ENCODE data around the gene SEH1L. TPM values are rescaled to one million over a fixed set of nuclear protein-coding genes. Genes with fewer than 3 reads are reported as not detected.

The SEH1L gene
- total and polyA plus RNA-seq, 4 donors, result 24.2 to 43.8 (median 26.4) TPM

GRCh38 chr18:12933327-12933726 lies 14.5 kb upstream of the SEH1L start:
- Histone ChIP-seq H3K4me3 (no peak overlapping the region), H3K27me3 (ENCODE audit: control insufficient read depth in 3 of 3, insufficient read depth in 3 of 3, low read length in 2 of 3) (no peaks in the 10 kb centered on the region), H3K36me3 (ENCODE audit: control insufficient read depth in 4 of 4, insufficient read depth in 4 of 4, low read length in 4 of 4) (no peaks in the 10 kb centered on the region), H3K9me3 (ENCODE audit: control insufficient read depth in 4 of 4, insufficient read depth in 3 of 4, low read length in 3 of 4) (no peaks in the 10 kb centered on the region), H3K4me1 (ENCODE audit: control insufficient read depth in 5 of 5, insufficient read depth in 5 of 5, low read length in 5 of 5) (peaks cover 0 to 3% (median 0%) of the 10 kb centered on the region in 5 donors), H3K27ac (ENCODE audit: low read depth in 1 of 2, low read length in 1 of 2) (no peak overlapping the region), H3K9ac (ENCODE audit: insufficient read depth in 1 of 2, low read length in 2 of 2) (no peak overlapping the region)
- no peak for TF ChIP-seq CTCF (IDR thresholded peaks at IDR 0.05; ENCODE audit: control extremely low read depth, extremely low read depth)
- no peak for DNase-seq
- no peak for ATAC-seq (ENCODE audit: insufficient read depth, low FRiP score)

- TF ChIP-seq CTCF (IDR thresholded peaks at IDR 0.05; ENCODE audit: control extremely low read depth, extremely low read depth), result peak; percentile 98
- ATAC-seq (ENCODE audit: insufficient read depth, low FRiP score), result peak; percentile 75
- 24 to 28% methylated on average over 11 of the region's 11 CpGs for WGBS, 2 donors
- Histone ChIP-seq H3K9me3 (ENCODE audit: control insufficient read depth in 4 of 4, insufficient read depth in 3 of 4, low read length in 3 of 4) (no peaks in the 10 kb centered on the region), H3K27ac (ENCODE audit: low read depth in 1 of 2, low read length in 1 of 2) (no peak overlapping the region), H3K9ac (ENCODE audit: insufficient read depth in 1 of 2, low read length in 2 of 2) (no peak overlapping the region), H3K4me1 (ENCODE audit: control insufficient read depth in 5 of 5, insufficient read depth in 5 of 5, low read length in 5 of 5) (no peaks in the 10 kb centered on the region), H3K27me3 (ENCODE audit: control insufficient read depth in 3 of 3, insufficient read depth in 3 of 3, low read length in 2 of 3) (no peaks in the 10 kb centered on the region), H3K36me3 (ENCODE audit: control insufficient read depth in 4 of 4, insufficient read depth in 4 of 4, low read length in 4 of 4) (no peaks in the 10 kb centered on the region), H3K4me3 (no peak overlapping the region)
- peak; percentile 85 to 90 (median 88) for DNase-seq
These were observed 13.2 kb upstream of the SEH1L start for GRCh38 chr18:12934454-12935071.

- H3K9me3 ChIP-seq (ENCODE audit: control insufficient read depth in 4 of 4, insufficient read depth in 3 of 4, low read length in 3 of 4), result no peaks in the 10 kb centered on the region
- ATAC-seq (ENCODE audit: insufficient read depth, low FRiP score) (no peak), DNase-seq (no peak)
- H3K27me3 ChIP-seq (ENCODE audit: control insufficient read depth in 3 of 3, insufficient read depth in 3 of 3, low read length in 2 of 3), result peaks cover 0 to 5% (median 0%) of the 10 kb centered on the region in 3 donors
- H3K4me1 ChIP-seq (ENCODE audit: control insufficient read depth in 5 of 5, insufficient read depth in 5 of 5, low read length in 5 of 5), result no peaks in the 10 kb centered on the region
- TF ChIP-seq CTCF (IDR thresholded peaks at IDR 0.05; ENCODE audit: control extremely low read depth, extremely low read depth), result no peak
- H3K27ac ChIP-seq (ENCODE audit: low read depth in 1 of 2, low read length in 1 of 2), result no peak overlapping the region
- no peak overlapping the region for H3K4me3 ChIP-seq
- WGBS, 2 donors, result 95 to 98% methylated on average over 2 of the region's 2 CpGs
- no peak overlapping the region for H3K9ac ChIP-seq (ENCODE audit: insufficient read depth in 1 of 2, low read length in 2 of 2)
- no peaks in the 10 kb centered on the region for H3K36me3 ChIP-seq (ENCODE audit: control insufficient read depth in 4 of 4, insufficient read depth in 4 of 4, low read length in 4 of 4)
These were observed 8.6 kb upstream of the SEH1L start for GRCh38 chr18:12939162-12939561.

GRCh38 chr18:12943215-12943614 lies 4.6 kb upstream of the SEH1L start:
- WGBS, 2 donors, result 76 to 84% methylated on average over 4 of the region's 4 CpGs
- no peak for TF ChIP-seq CTCF (IDR thresholded peaks at IDR 0.05; ENCODE audit: control extremely low read depth, extremely low read depth)
- ATAC-seq (ENCODE audit: insufficient read depth, low FRiP score) (no peak), DNase-seq (no peak)
- no peak overlapping the region for H3K27ac ChIP-seq (ENCODE audit: low read depth in 1 of 2, low read length in 1 of 2)
- H3K27me3 ChIP-seq (ENCODE audit: control insufficient read depth in 3 of 3, insufficient read depth in 3 of 3, low read length in 2 of 3), result peaks cover 0 to 5% (median 0%) of the 10 kb centered on the region in 3 donors
- H3K4me1 ChIP-seq (ENCODE audit: control insufficient read depth in 5 of 5, insufficient read depth in 5 of 5, low read length in 5 of 5), result peaks cover 0 to 10% (median 3%) of the 10 kb centered on the region in 5 donors
- H3K4me3 ChIP-seq, result no peak overlapping the region
- H3K9ac ChIP-seq (ENCODE audit: insufficient read depth in 1 of 2, low read length in 2 of 2), result no peak overlapping the region
- no peaks in the 10 kb centered on the region for H3K9me3 ChIP-seq (ENCODE audit: control insufficient read depth in 4 of 4, insufficient read depth in 3 of 4, low read length in 3 of 4)
- H3K36me3 ChIP-seq (ENCODE audit: control insufficient read depth in 4 of 4, insufficient read depth in 4 of 4, low read length in 4 of 4), result no peaks in the 10 kb centered on the region
